OCI-LY3 (cell line): ENCODE measurements around the gene DCC.

ENCODE experiments used
- CTCF ChIP-seq: fragments of 200-600, 300-600 bp; sonication (generic); IDR thresholded peaks from 2 replicates; pipeline ENCODE4 v1.5.1; 2014; ENCODE audit warnings: antibody characterized with exemption, low read length, low read depth
- EZH2phosphoT487 ChIP-seq: fragments of 200-600 bp; shearing (Covaris generic); IDR thresholded peaks from 2 replicates; pipeline ENCODE4 v1.6.1; 2018; ENCODE audit warnings: antibody characterized with exemption, mixed run types, low read depth

- no peak for TF ChIP-seq CTCF
- no peak for TF ChIP-seq EZH2phosphoT487
Measured at GRCh38 chr18:52499016-52499415, 159.0 kb downstream of the DCC start.
